ENCODE measurements around the gene ECEL1.

The ECEL1 gene

DNA sequence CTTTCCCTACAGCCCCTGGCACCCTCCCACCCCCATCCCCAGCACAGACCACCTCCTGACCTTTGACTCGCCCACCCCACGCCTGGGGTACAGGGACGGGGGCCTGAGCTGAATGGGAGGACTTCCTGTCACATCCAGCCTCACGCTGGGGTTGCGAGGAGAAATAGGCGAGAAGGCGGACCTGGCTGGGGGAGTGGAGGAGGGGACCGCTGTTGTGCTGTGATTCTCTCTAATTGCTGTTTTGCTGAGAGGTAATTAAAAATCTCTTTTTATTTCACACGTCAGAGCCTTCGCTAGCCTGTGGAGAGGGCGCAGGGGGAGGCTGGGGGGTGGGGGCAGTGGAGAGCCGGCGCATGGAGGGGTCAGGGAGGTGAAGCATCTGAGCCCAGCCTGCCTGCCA is 9.7 kb upstream of the ECEL1 start:
- no peak for DNase-seq (ENCODE audit: low read depth in 2 of 2)

DNA sequence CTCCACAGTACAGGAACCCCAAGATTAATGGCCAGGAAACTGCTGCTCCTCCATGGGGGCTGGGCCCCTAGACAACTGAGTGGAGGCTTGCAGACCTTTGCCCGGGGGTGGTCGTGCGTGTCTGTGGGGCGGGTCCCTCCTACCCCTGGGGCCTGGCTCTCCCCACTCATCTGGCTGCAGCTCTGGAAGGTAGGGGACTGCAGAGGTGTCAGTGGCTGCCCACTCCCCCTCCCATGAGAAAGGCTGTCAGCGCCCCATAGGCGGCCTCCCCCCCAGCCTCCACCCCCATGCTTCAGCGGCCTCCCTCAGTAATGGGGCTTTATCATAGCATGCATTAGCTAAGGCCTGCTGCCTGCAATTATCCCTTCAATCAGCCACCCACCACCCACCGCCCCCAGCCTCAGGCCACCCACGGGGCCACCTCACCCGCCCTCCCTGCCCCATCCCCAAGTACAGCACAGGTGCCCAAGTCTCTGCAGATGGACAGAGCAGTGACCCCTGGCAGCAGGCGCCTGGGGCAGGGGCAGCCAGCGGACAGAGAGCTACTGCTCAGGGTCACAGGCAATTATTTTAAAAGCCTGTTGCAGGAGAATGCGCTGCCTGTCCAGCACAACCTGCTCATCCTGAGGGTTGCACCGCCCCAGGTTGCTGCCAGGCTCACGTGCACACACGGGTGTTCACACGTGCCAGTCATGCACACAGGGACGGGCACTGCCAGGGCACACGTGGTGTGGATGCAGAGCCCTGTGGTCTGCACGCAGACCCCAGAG is 9.1 kb upstream of the ECEL1 start:
- no peak for DNase-seq (ENCODE audit: low read depth in 2 of 2)

DNA sequence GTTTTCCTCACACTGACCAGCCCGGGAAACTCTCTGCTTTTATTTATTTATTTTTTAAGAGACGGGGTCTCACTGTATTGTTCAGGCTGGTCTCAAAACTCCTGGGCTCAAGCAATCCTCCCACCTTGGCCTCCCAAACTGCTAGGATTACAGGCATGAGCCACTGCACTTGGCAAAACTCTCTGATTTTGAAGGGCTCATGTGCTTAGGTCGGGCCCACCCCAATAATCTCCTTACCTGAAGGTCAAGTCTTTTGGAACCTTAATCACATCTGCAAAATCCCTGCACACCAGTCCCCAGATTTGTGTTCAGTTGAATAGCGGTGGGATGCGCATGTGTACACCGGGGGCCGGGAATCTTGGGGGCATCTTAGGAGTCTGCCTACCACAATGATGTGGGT is 7.7 kb upstream of the ECEL1 start:
- no peak for DNase-seq (ENCODE audit: low read depth in 2 of 2)

- no peak for DNase-seq (ENCODE audit: low read depth in 2 of 2)
Observed at GRCh38 chr2:232494542-232494941, 6.9 kb upstream of the ECEL1 start.

GRCh38 chr2:232493701-232494474 is 6.3 kb upstream of the ECEL1 start:
- DNase-seq (ENCODE audit: low read depth in 2 of 2): no peak

DNA sequence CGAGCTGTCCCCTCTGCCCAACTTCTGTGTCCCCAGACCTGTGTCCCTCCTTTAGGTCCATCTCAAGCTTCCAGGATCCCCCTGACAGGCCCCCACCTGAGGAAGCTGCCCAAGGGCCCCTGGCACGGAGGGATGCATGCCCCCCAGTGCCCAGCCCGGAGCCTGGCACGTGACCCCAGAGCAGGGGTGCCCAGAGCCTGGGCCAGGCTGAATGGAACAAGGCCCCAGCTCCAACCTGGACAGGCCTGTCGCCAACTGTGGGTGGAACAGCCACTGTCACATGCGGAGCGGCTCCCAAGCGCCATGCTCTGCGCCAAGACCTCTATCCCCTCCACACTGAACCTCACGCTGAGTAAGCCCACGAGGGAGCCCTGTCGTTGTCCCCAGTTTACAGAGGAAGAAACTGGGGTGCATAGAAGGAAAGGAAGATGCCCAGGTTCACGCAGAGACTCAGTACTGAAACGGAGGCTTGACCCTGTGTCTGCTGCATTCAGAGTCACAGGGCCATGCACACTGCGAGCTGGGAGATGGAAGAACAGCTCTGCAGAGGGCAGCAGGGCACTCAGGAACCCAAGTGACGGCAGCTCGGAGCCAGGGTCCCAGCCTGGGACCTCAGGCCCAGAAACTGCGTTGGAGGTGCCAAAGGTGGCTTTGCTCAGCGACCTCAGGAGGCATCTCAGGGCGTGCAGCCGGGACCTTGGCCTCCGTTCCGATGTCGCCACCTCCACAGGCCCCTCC is 5.5 kb upstream of the ECEL1 start:
- no peak for DNase-seq (ENCODE audit: low read depth in 2 of 2)

DNA sequence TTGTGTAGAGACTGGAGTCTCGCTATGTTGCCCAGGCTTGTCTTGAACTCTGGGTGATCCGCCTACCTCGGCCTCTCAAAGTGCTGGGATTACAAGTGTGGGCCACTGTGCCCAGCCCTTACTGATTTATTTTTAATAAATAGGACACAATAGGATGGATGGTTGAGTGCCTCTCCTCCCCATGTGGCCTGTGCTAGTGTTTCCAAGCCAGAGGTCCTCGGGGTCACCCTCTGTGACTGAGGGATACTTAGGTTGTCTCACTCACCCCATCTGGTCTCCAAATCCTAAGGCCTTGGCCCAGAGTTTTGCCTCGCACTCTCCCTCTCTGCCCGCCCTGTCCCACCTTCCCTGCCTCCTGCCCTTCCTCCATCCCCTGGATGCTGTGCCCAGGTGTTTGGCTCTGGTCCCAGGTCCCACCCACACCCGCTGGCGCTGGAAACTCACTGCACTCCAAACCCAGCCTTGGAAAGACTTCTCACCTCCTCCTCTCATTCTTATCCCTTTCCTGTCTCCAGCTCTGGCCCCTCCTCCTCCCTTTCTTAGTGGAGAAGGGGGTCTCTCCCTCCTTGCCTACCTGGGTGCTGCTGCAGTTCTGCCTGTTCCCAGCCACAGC is 4.7 kb upstream of the ECEL1 start:
- no peak for DNase-seq (ENCODE audit: low read depth in 2 of 2)

DNA sequence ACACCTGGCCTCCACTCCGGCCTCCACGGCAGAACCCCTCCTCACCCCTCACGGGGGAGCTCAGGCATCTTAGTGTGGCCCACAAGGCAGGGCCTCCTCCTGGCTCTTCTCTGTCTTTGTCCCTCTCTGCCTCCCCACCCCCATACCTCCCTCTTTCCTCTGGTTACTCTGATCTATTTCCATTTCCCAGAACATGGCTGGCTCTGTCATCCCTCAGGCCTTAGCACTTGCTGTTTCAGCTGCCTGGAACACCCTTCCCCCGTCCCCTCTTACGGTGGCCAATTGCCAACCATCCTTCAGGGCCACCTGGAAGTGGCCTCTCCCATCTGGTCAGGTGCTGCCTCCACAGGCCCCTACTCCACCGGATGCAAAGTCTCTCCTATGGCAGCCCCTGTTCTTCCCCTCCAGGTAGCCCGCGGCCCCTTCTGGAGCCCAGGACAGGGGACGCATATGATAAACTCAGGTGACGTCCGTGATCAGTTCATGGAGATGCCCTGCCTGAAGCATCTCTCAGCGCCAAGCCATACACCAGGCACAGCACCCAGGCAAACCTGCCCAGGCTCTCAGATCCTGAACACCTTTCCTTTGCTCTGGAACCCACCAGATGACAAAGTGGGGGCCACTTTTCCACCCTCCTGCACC is 3.6 kb upstream of the ECEL1 start:
- no peak for DNase-seq (ENCODE audit: low read depth in 2 of 2)

DNA sequence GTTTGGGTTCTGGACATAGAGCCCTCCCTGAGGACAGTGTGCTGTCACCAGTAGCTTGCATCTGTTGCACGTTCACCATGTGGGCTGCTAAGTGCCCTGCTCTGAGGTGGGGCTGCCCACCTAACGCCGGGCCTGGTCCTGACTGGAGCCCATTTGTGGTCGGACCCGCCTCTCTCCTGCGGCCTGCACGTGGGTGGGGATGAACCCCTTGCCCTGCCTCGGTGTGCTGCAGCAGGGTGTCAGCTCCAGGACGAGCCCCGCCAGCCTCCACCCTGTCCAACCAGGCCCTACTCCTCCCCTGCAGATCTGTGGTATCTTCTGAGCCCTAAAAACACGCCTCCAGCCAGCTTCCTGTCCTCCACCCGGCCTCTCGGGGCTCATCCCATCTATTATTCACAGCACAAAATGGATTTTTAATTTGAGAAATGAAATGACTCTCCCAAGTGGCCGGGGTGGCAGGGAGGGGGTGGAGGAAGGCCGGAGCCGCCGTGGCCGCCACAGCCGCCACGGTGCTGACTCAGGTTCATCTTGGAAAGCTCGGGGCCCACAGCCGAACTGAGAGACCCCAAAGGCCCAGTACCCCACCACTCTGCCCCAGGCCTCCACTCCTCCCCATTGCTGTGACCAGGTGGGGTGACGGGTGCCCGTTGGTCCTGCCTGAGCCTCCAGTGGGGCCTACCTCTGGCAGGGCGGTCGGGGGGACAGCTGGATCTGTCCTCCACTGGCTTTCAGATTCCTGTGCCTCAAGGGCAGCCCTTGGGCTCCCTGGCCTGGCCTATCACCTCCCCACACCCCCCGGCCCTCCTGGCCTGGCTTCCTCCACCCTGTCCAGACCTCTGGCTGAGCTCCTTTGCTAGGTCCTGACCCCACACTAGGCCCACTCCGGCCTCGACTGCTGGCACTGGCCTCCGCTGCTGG is 2.8 kb upstream of the ECEL1 start:
- DNase-seq (ENCODE audit: low read depth in 2 of 2): no peak

DNA sequence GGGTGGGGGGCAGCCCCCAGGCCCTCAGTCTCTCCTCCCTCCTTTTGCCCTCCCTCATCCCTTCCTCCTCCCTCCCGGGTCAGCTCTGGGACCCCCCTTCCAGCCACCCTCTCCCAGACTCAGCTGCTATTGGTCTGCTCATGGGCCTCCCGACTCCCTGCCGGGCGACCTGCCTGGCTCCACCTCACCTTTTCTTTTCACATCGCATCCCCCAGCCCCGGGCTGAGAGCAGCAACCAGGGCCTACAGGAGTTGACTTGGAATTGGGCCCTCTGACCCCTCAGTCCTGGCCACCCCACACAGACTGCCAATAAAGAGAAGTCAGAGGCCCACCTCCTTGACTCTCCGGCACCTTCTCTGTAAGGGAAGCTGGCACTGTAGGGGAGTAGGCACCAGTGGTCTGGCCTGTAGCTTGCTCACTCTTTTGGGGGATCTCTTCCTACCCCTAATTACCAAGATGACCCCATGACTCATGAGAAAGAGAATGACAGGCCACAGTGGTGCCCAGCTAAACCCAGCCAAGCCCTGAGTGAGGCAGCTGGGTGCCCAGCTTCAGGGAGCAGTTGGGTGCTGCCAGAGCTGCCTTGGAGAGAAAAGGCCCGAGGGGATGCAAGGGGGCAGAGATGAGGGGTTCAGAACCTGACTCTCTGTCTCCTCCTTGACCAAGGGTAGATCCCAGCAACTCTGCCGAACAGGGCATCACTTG is 2.0 kb upstream of the ECEL1 start:
- no peak for DNase-seq (ENCODE audit: low read depth in 2 of 2)

DNA sequence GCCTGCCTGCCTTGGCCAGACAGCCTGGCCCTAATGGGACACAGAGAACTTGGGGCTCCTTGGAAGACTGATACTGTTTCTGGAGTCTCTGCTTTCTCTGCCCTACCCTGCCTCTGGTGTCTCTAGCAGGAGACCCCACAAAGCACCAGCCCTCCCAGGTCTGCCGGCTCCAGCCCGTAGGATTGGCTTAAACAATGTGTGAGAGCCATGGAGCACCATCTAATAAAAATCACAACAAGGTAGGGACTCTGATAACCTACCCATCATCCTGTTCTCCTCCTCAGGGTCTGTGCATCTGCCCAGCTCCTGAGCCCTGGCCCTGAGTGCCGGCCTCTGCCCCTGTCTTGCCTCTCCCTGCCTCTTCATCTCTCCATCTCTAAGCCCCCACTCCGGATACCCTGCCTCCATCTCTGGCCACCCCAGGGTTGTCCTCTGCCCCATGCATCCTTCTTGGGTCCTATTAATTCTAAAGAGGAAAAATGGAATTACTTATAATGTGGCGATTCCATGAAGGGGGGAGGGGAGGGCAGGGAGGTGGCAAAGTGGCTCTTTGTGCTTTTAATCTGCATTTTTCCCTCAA is 1.2 kb upstream of the ECEL1 start:
- DNase-seq (ENCODE audit: low read depth in 2 of 2): no peak

DNA sequence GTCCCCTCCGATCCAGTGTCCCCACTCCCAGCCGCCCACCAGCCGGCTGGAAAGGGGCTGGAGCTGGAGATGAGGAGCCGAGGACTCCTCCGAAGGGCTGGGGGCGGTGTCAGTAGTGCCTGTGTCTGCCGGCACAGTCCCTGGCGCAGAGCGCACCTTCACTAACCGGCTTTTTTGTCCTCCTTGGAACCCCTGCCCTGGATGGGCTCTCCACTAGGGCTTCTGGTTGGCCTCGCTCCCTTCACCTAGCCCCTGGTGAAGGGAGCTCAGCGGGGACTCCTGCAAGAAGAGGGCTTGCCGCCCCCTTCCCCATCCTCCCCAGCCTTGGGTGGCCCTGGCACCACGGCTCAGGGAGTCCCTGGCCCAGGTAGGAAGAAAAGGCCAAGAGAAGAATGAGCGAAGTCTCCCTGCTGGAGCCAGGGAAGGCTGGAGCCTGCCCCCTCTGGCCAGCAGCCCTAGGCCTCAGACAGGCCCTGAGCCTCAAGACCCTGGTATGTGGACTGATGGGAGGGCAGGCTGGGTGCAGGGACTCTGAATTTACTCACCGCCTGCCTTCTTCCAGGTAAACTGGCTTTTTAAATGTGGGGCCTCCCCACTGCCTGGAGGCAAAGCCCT is 570 bp upstream of the ECEL1 start:
- DNase-seq (ENCODE audit: low read depth in 2 of 2): no peak

DNA sequence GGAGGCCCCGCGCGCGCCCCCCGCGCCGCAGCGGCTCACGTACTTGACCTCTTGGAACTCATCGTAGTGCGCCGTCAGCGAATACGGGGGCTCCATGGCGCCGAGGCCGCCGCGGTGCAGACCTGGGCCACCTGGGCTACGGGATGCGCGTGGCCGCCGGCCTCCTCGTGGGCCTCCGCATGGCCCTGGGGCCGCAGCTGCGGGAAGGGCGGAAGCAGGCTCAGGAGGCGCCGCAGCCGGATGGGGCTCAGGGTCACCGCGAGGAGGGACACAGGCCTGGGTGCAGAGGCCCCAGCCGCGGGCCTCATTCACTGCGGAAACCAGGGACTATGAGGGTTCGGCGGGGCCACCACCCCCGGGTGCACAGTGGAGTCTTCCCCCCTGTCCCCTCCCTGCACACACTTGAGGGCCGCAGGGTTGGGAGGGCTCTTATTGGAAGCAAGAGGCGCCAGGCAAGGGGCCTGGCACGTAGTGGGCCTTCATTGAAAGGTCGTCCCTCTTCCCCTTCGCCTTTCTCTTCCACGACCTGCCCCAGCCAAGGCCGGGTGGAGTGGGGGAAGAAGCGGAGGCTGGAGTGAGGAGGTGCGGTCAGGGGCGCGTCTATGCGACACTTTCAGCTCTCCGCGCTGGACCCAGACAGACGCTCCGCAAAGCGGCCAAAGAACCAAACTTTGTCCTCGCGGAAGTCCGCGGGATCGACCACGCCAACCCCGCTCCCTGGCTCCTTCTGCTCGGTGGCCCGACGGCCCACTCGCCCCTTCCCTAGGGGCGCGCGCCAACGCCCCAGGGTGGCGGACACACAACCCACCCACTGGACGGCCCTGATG is 863 bp downstream of the ECEL1 start:
- DNase-seq (ENCODE audit: low read depth in 2 of 2): no peak

- DNase-seq (ENCODE audit: low read depth in 2 of 2): no peak
Observed at GRCh38 chr2:232485757-232486557, 1.7 kb downstream of the ECEL1 start.

DNA sequence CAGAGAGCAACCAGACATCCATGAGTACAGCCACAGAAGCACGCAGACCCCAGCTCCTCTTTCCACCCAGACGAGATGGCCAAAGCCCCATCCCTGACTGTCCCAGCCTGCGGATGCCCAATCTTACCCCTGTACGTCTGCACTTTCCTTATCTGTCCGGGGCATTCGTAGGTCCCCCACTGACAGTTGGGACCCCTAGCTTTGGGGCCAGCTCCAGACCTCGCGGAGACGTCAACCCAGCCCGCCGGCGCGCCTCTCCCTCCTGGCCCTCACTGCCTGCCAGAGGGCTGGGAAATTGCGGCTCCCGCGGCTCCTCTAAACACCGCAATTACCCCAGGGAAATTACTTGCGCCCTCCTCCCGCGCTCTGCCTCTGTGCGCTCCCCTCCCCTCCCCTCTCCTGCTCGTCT is 2.3 kb downstream of the ECEL1 start:
- no peak for DNase-seq (ENCODE audit: low read depth in 2 of 2)

DNA sequence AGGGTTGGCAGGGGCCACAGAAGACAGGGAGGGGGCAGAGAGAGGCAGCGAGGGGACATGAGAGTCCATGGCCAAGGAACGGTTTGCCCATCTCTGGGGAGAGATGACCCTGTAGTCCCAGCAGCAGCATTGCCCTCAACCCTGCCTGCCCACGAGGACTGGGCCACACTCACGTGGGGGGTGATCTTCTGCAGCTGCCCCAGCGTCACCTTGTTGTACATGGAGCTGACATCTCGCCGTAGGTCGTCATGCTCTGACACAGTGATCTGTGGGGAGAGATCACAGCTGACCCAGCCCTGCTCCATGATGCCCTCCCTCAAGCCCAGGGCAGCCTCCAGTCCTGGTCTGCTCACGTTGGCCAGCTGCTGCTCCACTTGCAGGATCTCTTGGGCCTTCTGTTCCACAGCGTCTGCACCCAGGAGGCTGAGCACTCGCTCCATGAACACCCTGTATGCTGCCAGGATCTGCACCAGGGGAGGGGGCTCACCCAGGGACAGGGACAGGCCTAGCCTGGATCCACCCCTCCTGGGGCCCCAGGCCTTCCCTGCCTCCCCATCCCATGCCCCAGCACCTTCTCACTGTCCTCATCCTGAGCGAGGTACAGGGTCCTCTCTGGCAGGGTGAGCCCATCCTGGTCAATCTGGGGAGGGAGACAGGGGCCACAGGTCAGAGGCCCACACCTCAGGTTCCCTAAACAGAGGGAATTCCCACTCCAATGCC is 2.8 kb downstream of the ECEL1 start:
- DNase-seq (ENCODE audit: low read depth in 2 of 2): no peak

All from stimulated activated CD8-positive, alpha-beta memory T cell treated with anti-CD3 and anti-CD28 coated beads, Interleukin-7, amount 100 ng/mL, for 1 hour (primary cell).